WTC11 (cell line): ENCODE measurements around the gene CELSR2.

Experiments
- FOXP1 ChIP-seq: sonication (generic); formaldehyde crosslinking; IDR thresholded peaks from 2 replicates; pipeline ENCODE4 v1.8.0; 2022; ENCODE audit warnings: missing genetic modification reagents, mild to moderate bottlenecking, moderate library complexity, borderline replicate concordance
- TF ChIP-seq, protein P1 (sequence below): sonication (generic); formaldehyde crosslinking; IDR thresholded peaks from 2 replicates; pipeline ENCODE4 v1.8.0; 2022; ENCODE audit warnings: mild to moderate bottlenecking, missing genetic modification reagents

DNA sequence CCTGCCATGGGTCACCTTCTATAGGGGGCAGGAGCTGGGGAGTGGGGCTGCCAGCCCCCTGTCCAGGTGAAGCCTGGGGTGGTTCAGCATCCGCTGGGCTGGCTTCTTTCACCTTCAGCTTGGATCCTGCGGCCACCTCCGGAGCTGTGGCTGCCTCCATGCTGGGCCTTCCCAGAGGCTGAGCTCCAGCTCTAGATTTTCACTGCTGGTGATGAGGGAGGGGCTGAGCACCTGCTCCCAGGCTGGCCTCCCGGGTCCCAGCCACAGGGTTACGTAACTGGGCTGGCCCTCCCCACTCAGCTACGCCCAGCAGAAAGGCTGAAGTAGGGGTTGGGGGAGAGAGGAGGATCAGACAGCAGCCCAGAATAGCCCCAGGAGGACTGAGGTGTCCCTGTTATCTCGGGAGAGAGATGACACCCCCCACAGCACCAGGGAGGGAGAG is 57.5 kb downstream of the CELSR2 start, which contains the start of gene MYBPHL:
- no peak for TF ChIP-seq FOXP1
- TF ChIP-seq, protein P1, sequence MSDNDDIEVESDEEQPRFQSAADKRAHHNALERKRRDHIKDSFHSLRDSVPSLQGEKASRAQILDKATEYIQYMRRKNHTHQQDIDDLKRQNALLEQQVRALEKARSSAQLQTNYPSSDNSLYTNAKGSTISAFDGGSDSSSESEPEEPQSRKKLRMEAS (CRISPR knock-in tag) = no peak
